SK-N-MC (cell line): ENCODE results near the gene AOPEP.

ENCODE experiments used
- EZH2 ChIP-seq: fragments of 200-600 bp; sonication (generic); IDR thresholded peaks from one replicate; pipeline ENCODE4 v1.6.1; 2017; ENCODE audit warnings: antibody characterized with exemption
- POLR2AphosphoS5 ChIP-seq: IDR thresholded peaks from 2 replicates; pipeline ENCODE4 v1.6.1; 2012; ENCODE audit warnings: mild to moderate bottlenecking, low read depth, low read length, borderline replicate concordance

GRCh38 chr9:95109456-95109855, 383.0 kb downstream of the AOPEP start:
- no peak for TF ChIP-seq EZH2
- TF ChIP-seq POLR2AphosphoS5 = no peak
